GM21786 (cell line): ENCODE results near the gene MET.

Source experiments
- ATAC-seq: cut with Tn5 transposase; IDR thresholded peaks from one replicate; pipeline ENCODE4 v1.9.1; 2021; ENCODE audit not compliant: unreplicated experiment

The MET gene

GRCh38 chr7:116843378-116843777 lies 171.4 kb downstream of the MET start:
- ATAC-seq: no peak
